ENCODE measurements around the gene PFN2. TPM values are rescaled to one million over a fixed set of nuclear protein-coding genes. Genes with fewer than 3 reads are reported as not detected.
"Not testable (repeated sequence)": the region's sequence is repeated elsewhere in the genome, so short reads cannot be mapped to it uniquely, and the experiment has no call there.

Gene PFN2
- total RNA-seq, 1 experiment from 2014 or later = 309 TPM

DNA sequence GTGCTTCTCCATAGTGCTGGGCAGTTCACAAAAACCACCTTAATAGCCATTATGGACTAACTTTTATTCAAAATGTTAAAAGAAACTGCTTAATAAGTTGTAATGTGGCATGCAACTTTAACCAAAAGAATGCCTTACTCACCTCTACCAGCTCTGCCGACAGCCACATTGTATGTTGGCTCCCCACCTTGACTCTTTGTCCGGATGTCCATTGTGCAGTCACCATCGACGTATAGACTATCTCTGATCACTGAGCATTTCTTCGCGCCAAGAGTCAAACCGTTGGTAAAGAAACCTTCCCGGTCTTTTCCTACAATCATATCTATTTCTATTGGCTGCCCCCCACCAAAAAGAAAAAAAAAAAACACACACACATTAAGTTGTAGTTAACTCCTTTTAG, 2.5 kb downstream of the PFN2 start:
- peak; percentile 55 for DNase-seq (ENCODE audit: low read depth)

DNA sequence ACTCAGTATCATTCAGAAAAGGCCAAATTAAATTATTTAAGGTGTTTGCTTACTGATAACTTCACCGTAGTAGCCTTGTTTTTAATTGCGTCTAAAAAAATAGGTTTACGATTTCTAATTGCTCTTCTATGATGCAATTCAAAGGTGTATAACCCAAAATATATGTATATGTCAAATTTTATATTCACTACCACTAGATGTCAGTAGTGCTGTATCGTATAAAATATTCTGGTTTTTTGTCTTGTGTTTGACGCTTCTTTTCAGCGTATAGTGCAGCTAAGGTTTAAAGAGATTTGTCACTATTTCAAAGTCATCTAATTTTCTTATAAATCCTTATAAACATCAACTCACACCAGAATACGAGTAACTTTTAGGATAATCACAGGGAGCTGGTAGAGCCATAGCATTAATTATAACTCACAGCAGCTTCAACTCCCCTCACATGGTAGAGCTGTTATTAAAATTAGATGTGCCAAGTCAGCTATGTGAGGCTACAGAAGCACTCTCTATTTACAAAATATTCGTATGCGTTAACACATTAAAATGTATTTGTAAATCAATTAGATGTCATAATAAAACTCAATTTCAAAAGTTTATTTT, 3.5 kb downstream of the PFN2 start:
- DNase-seq (ENCODE audit: low read depth) = peak; percentile 69

DNA sequence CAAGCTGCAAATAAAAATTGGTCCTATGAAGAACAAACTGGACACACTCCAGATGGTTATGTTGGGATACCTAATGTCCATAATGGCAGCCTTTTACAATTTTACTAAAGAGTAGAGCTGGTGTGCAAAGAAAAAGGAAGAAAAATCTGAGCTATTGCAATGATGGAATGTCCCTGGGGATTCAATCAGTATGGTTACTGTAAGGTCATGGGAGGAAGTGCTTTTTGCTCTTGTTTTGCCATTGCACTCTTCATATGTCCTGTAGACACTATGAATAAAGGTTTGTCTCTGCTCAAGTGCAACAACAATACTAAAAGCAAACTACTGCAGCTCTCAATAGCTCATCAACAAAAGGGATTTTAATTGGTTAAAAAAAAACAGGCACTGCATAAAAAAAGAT, 5.4 kb downstream of the PFN2 start:
- no peak for DNase-seq (ENCODE audit: low read depth)

DNA sequence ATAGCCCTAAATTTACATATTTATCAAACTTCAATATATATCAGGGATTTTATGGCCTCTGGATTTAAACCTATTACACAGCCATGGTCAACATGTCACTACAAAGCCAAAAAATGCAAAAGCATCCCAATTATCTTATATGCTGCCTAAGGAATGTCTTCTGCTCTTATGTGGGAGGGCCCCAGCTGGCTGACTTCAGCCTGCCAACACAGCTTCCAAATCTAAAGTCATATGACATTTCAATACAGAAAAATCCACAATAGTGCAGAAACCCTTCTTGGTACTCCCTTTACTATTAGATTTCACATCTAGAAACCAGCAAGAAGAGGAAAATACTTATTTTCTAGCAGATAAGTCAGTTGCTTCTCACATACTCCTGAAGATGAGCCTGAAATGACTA, 6.4 kb downstream of the PFN2 start:
- DNase-seq (ENCODE audit: low read depth) = no peak

DNA sequence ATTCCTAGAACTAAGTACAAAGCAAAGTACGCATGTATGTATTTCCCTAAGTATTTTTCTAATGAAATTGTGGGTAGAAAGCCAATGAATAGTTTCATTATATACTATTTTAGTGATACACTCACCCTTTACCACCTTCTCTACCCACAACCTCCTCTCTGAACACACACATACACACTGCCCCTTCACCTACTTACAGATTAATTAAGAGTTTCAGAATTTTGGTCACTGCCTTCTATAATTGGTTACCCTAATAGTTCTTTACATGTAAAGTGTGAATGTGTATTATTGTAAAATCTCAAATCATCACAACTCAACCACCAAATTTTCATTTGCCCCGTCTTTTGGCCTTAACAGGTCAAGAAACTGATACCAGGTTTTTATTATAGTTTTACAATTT, 7.2 kb downstream of the PFN2 start:
- DNase-seq (ENCODE audit: low read depth) = no peak

DNA sequence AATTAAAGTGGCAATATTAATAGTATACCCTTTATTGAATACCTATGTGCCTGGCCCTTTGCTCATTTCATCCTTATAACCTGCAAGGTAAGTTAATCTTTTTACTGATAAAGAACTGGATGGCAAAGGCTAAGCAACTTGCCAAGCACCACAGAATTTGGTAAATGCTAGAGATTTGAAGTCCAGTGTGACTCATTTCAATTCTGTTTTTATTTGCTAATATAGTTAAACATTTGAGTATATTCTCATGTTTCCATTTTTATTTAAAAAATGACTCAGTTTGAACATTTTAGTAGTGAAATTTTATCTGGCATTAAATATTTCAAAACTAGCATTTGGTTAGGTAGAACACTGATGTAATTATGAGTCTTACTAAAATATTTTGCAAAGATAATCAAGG, 11.3 kb downstream of the PFN2 start:
- no peak for DNase-seq (ENCODE audit: low read depth)

DNA sequence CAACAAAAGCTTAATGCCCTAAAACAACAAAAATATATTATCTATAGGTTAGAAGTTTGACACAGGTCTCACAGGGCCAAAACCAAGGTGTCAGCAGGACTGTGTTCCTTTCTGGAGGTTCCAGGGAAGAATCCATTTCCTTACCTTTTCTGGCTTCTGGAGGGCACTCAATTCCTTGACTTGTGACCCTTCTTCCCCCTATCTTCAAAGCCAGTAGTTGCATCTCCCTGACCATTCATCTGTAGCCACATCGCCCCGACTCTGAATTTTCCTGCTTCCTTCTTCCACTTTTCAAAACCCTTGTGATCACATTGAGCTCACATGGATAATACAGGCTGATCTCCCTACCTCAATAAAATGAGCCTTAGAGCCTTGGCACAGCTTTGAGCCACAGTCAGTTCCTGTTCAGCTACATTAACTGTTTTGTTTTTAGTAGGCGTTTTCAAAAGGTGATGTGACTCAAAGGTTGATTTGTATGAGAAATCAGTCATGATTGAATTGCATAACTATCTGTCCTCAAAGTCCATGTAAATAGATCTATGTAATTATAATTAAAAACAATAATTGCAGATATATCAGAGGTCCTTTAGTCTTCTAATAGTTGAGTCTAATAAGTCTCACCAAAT, 12.4 kb downstream of the PFN2 start:
- no peak for DNase-seq (ENCODE audit: low read depth)

DNA sequence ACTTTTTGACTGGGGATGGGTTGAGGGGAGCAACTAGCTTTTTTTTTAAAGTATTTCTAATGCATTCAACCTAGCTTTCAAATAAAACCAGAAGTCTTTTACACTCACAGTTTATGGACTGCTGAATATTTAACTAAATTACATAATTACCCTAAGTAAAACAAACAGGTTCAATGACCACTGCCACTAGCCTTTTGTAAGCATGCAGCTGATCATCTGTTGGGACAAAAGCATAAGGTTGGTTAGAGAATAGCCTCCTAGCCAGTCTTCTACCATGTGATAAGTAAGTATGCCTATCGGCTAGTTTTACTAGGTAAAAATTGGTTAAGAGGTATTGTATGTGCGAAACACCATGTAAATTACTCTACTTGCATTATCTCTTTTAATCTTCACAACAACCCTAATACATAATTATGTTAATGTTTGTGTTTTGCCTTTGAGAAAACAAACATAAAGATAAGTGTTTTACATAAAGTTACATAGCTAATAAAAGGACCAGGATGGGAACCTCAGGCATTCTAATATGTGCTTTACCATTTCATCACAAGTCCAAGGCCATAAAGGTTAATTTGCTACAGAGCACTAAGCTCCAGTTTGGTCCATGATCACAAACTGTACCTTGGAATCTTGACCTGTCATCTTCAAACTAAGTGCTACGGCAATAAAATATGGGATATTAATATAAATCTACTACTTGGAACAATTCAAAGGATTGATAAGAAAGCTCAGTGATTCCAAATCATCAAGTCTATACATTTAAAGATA, 13.2 kb downstream of the PFN2 start:
- DNase-seq (ENCODE audit: low read depth) = no peak

DNA sequence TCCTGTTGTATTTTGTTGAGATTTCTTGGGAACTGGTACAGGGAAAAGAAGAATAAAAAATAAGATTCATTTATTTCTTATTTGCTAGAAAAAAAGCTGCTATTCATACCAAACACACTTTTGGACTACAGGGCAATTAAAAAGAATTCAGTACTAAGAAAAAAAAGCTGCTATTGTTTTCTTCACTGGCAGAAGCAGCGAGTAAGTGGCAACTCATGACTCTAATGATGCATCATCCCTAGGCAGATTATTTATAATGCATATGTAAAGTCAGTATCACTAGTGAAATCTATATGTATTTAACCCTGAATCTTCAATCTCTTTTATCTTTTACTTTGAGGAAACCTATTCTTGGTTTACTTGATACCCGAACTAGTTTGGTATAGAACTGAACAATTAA, 15.2 kb downstream of the PFN2 start:
- no peak for DNase-seq (ENCODE audit: low read depth)

DNA sequence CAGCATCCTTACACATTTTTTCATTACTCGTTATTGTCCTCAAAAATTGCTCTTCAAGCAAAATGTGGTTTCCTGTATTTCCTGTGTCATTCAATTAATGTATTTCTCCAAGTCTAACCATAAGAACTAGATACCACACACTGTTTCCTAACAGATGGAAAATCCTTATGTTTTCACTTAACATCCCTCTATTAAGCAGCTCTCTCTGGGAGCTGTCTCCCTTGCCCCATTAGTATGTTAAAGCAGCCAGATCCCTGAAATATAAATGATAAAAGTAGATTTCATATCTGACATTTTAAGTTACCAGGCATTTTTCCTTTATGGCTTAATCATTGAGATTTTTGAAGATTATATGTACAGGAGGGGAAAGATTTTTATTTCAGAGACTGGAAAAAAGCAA, 15.9 kb downstream of the PFN2 start:
- DNase-seq (ENCODE audit: low read depth) = peak; percentile 19

DNA sequence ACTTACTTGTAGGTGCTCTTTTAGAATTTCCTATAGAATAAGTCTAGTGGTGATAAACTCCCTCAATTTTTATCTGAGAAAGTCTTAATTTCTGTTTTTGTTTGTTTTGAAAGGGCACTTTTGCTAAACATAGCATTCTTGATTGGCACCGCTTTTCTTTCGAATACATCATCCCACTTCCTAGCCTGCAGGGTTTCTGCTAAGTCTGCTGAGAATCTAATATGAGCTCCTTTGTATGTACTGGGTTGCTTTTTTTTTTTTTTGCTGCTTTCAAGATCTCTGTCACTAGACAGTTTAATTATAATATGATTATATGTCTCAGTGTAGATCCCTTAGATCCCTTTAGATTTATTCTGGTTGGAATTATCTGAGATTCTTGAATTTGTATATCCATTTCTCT, 21.5 kb downstream of the PFN2 start:
- DNase-seq (ENCODE audit: low read depth) = no peak

DNA sequence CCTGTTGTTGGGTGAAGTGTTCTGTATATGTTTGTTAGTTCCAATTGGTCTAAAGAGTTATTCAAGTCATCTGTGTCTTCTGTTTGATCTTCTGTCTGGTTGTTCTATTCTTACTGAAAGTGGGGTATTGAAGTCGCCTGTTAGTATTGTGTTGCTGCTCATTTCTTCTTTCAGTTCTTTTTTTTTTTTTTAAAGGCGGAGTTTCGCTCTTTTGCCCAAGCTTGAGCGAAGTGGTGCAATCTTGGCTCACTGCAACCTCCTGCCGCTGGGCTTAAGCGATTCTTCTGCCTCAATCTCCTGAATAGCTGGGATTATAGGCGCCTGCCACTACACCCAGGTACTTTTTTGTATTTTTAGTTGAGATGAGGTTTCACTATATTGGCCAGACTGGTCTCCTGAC, 23.5 kb downstream of the PFN2 start:
- DNase-seq (ENCODE audit: low read depth) = no peak

DNA sequence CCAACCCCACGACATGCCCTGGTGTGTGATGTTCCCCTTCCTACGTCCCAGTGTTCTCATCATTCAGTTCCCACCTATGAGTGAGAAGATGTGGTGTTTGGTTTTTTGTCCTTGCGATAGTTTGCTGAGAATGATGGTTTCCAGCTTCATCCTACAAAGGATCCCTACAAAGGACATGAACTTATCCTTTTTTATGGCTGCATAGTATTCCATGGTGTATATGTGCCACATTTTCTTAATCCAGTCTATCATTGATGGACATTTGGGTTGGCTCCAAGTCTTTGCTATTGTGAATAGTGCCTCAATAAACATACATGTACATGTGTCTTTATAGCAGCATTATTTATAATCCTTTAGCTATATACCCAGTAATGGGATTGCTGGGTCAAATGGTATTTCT, 26.7 kb downstream of the PFN2 start:
- not testable (repeated sequence) for DNase-seq (ENCODE audit: low read depth)

DNA sequence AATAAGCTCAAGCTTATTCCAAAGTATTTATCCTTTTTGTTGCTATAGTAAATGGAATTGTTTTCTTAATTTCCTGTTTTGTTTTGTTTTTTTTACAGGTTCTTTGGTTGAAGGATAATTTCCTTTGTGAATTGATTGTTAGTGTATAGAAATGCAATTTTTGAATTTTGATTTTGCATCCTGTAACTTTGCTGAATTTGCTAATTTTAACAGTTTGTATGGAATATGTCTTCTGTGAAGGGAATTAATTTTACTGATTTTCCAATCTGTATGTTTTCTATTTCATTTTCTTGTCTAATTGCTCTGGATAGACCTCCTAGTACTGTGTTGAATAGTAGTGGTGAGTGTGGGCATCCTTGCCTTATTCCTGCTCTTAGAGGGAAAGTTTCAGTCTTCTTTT, 28.3 kb downstream of the PFN2 start:
- no peak for DNase-seq (ENCODE audit: low read depth)

DNA sequence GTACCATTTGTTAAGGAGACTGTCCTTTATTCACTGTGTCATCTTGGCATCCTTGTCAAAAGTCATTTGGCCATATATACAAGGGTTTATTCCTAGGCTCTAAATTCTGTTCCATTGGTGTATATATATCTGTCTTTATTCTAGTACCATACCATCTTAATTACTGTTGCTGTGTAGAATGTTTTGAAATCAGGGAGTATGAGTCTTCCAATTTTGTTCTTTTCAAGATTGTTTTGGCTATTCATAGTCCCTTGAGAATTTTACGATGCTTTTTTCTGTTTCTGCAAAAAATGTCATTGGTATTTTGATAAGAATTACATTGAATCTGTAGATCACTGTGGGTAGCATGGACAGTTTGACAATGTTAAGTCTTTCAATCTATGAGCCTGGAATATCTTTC, 28.7 kb downstream of the PFN2 start:
- DNase-seq (ENCODE audit: low read depth) = no peak

DNA sequence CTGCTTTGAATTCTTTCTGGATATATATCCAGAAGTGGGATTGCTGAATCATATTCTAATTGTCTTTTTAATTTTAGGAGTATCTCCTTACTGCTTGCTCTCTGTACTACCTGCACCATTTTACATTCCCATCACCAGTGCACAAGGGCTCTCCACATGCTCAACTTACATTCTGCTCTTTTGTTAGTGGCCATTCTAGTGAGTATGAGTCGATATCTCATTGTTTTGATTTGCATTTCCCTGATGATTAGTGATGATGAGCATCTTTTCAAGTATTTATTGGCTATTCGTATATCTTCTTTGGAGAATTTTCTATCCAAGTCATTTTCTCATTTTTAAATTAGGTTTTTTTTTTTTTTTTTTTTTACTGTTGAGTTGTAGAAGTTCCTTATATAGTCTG, 29.5 kb downstream of the PFN2 start:
- no peak for DNase-seq (ENCODE audit: low read depth)

DNA sequence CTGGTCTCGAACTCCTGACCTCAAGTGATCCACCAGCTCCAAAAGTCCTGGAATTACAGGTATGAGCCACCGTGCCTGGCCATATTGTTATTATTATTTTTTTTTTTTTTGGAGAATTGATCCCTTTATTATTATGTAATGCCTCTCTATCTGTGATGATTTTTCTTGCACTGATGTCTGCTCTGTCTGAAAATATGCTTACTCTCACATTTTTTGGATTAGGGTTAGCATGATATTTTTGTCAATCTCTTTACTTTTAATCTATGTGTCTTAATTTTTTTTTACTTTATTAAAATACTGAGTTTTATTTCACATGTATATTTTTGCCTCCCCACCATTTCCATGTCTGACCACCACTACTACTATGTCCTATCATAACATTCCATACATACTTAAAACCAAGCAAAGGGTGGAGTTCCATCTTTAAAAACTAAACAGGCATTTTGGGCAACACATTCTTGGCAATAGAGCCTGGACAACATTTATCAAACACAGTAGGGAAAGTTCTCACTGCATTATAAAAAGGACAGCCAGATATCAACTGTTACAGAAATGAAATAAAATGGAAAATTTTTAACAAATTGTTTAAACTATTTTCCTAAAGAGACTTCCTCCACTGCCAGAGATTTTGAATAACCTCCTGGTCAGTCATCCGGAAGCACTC, 32.2 kb downstream of the PFN2 start:
- DNase-seq (ENCODE audit: low read depth) = not testable (repeated sequence)

DNA sequence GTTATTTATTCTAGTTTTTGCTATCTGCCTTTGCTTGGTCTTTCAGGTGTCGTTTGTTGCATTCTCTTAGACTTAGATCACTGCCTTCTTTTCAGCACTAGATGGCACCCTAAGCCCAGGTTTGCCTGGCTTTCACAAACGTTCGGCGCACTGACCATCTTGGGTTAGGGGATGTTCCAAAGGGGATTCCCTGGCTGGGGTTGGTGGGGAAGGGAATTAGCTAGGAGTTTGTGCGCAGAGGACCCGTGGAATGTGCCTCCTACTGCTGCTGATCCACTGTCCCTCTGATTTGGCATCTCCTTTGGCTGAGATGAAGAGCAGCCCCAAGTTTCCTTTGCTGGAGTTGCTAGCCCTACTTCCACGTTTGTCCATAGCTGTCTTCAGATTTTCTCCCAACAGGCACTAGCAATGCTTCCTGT, 33.9 kb downstream of the PFN2 start:
- peak; percentile 60 for DNase-seq (ENCODE audit: low read depth)

DNA sequence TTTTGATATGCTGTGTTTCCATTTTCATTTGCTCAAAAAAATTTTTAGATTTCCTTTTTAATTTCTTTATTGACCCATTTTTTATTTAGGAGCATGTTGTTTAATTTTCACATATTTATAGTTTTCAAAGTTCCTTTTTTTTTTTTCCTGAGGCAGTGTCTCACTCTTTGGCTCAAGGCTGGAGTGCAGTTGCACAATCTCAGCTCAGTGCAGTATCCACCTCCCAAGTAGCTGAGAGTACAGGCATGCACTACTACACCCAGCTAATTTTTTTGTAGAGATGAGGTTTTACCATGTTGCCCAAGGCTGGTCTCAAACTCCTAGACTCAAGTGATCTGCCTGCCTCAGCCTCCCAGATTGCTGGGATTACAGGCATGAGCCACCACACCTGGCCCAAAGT, 36.2 kb downstream of the PFN2 start:
- DNase-seq (ENCODE audit: low read depth) = peak; percentile 26

DNA sequence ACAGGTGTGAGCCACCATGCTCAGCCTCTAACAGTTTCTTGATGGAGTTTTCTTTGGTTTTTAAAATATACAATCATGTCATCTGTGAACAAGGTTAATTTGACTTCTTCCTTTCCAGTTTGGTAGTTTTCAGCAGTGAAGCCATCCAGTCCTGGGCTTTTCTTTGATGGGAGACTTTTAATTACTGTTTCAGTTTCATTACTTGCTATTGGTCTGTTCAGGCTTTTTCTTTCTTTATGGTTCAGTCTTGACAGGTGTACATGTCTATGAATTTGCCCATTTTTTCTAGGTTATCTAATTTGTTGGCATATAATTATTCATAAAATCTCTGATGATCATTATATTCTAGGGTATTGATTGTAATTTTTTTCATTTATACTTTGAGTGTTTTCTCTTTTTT, 36.8 kb downstream of the PFN2 start:
- DNase-seq (ENCODE audit: low read depth) = no peak

DNA sequence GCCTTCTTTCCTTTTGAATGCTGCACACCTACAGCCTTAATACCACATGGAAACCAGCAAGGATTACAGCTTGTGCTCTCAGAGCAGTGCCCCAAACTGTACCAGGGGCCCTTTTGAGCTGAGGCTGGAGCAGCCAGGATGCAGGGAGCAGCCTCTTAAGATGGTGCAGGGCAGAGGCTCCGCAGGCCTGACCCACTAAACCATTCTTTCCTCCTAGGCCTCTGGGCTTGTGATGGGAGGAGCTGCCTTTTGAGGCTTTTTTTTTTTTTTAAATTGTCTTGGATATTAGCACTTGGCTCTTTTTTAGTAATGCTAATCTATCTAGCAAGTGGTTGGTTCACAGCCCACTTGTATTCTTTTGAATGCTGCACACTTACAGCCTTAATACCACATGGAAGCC, 37.7 kb downstream of the PFN2 start:
- DNase-seq (ENCODE audit: low read depth) = no peak

DNA sequence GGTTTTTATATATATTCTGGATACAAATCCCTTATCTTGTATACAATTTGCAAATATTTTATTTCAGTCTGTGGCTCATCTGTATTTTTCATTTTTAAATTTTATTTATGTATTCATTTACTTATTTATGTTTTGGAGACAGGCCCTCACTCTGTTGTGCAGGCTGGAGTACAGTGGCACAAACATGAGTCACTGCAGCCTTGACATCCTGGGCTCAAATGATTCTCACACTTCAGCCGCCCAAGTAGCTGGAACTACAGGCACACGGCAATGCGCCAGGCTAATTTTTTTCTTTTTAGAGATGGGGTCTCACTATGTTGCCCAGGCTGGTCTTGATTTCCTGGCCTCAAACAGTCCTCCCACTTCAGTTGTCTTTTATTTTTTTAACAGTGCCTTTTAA, 50.6 kb downstream of the PFN2 start:
- DNase-seq (ENCODE audit: low read depth) = no peak

DNA sequence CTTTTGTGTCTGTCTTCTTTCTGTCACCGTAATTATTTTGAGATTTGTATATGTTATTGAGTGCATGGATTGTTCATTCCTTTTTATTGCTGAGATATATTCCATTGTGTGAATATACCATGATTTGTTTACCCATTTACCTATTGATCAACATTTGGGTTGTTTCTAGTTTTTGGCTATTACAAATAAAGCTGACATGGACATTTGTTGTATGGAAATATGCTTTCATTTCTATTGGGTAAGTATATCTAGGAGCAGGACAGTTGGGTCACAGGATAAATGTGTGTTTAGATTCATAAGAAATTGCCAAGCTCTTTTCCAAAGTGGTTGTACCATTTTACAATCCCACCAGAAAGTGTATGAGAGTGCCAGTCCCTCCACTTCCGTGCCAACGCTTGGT, 51.2 kb downstream of the PFN2 start:
- DNase-seq (ENCODE audit: low read depth) = no peak
